NCI-H187 (cell line): ENCODE results near the gene AGBL1.

Experiments
- DNase-seq, 2 experiments: peaks; one replicate each; lab custom pipeline; 2025; lab: John Stamatoyannopoulos, UW

Gene AGBL1

DNA sequence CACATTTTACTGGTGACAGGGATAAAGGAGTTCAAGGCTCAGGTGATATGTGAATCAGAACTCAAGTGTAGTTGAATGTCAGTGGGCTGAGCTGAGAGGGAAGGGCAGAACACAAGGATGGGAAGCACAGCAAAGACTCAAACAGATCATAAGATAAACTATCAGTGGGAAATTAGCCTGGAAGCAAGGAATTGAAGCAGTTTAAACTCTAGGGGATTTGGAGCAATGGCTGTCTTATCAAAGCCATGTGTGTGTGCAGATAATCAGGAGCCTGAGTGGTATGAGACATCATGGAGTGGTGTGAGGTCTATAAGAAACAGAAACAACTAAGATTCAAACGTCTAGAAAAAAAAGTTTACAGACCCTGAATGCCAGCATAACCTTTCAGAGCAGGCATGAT, 634.6 kb downstream of the AGBL1 start:
- no peak for DNase-seq

DNA sequence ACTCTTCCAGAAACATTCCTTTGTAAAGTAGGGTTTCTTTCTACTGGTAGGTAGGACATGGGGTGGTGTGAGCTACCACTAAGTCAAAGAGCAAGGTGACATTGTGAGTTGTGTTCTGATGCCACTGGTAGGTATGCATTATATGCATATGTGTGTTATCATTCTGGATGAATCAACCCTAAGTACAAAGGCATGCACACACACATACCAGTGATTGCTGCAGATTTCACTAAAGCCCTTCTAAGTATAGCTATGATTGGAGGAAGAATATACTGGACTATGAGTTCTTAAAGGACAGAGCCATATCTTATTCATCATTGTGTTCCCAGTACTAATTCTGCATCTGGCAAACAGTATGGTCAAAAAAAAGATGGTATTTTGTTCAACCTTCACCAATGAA, 646.0 kb downstream of the AGBL1 start:
- no peak for DNase-seq

DNA sequence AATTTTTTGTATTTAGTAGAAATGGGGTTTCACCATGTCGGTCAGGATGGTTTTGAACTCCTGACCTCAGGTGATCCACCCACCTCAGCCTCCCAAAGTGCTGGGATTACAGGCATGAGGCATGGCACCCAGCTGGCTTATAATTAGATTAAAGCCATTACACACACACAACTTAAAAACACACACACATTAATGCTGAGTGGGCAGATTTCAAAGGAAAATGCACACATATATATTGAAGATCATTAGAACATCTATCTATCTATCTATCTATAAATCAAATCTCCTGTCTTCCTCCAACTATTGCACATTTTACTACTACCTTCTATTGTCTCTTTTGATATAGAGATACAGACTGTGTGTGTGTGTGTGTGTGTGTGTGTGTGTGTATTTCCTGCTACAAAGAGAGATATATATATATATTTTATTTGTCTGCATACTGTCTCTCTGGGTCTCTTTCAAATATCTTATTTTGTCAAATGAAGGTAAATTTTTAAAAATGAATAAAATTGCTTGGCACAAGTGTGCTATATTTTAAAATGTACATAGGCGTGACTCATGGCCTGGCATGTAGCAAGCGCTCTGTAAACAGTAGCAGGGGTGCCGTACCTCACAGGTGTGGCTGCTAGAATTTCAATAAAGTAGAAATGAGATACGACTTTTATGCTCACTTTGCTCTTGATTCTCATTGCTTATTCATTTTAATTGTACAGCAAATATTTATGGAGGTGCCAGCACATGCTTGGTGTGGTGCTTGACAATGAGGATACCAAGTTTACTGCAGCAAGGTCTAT, 655.8 kb downstream of the AGBL1 start:
- no peak for DNase-seq

DNA sequence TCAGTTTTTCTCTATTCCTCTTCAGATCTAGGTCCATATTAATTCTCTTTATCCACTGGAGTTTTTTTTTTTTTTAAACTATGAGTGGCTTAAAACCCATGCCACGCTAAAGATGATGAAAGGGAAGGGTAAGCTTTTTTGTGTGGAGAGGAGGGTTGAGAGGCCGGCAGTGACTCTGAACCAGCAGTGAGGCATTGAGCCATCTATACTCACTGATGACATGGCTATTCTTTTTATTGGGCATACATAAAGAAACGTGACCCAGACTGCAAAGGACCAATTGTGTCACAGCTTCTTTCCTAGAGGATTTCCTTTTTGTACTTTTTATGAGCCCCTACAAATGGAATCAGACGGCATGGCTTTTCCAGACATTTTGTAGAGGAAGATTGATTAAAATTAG, 662.2 kb downstream of the AGBL1 start:
- no peak for DNase-seq

DNA sequence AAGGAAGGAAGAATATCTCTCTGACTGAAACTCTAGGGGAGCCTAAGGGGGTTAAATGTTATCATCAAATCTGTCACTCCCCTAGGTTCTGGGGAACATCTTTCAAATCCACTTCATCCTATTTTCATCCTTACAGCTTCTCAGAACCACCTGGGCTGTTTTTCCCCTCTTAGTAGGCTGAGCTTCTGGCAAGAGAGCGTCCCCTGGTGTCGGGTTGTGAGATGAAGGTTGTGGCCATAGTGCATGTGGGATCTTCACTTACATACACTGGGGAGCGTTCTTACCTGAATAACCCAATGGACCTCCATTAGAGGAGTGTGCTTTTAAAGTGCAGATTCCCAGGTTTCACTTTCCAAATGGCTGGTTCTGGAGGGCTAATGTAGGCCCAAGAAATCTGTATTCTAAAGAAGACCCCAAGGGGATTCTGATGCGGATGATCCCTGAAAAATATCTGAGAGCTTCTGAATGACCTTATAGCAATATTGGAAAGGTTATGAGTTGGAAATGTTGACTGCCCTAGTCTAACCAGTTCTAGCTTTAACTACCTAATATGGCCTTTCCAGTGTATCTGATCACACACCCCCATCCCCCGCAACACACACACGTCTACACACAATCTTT, 663.7 kb downstream of the AGBL1 start:
- DNase-seq, result peak in 1 of 2 experiments; percentile 5

DNA sequence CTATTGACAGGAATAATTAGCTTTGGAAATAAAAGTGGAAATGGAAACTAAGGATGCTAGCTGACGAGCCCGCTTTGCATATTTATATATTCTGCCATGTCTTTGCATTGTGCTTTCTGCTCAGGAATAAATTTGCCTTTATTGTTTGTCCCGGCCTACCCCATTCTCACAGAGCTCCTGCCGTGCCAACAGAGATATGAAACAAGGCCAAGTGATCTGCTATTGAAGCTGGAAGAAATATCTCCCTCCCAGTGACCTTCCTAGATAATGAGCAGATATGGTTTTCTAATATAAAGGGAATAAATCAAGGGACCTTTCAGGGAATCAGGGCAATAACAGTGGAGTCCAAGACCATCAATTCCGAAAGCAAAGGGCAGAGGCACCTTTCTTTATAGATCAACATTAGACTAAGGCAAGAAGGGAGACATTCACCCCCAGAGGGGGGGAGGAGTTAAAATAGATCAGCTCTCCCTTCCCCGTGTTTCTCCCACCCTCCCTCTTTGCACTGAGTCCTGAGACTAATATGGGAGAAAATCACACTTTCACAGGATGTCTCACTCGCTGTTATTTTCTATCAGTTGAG, 664.6 kb downstream of the AGBL1 start:
- no peak for DNase-seq

DNA sequence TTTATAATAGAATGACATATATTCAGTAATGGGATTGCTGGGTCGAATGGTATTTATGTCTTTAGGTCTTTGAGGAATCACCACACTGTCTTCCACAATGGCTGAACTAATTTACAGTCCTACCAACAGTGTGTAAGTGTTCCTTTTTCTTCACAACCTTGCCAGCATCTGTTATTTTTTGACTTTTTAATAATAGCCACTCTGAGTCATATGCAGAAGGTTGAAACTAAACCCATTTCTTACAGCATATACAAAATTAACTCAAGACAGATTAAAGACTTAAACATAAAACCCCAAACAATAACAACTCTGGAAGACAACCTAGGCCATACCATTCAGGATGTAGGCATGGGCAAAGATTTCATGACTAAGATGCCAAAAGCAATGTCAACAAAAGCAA, 671.4 kb downstream of the AGBL1 start:
- no peak for DNase-seq

DNA sequence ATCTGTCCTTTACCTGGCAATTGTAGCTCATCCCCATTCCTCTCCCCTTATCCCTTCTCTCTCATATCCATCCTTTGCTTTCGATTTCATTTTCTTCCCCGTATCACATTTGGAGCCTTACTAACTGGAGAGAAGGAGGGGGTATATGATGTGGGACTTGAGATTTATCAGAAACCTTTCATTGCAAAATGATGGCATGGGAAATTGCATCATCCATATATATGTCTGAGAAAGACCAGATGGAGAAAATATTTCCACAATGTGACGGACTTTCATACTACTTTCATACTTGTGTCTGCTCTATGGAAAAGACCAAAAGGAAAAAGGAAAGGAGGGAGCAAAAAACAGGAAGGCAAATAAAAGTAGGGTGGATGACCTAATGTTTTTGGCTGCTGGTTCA, 675.2 kb downstream of the AGBL1 start:
- no peak for DNase-seq

DNA sequence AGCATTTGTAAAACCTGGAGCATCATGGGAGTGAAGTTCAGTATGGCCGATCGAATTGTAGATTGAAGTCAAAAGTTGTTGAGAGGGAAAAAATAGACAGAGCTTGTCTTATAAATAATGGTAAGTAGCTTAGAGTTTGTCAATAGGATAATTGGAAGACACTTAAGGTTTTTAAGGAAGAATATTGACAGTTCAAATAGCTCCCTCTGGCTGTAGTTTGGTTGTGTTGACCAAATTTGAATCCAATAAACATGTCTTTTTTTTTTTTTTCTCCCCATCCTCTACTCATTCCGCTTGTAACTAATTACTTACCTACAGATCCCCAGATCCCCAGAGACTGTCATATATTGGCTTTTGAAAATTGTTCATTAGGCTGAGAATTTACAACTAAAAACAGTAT, 677.0 kb downstream of the AGBL1 start:
- no peak for DNase-seq

DNA sequence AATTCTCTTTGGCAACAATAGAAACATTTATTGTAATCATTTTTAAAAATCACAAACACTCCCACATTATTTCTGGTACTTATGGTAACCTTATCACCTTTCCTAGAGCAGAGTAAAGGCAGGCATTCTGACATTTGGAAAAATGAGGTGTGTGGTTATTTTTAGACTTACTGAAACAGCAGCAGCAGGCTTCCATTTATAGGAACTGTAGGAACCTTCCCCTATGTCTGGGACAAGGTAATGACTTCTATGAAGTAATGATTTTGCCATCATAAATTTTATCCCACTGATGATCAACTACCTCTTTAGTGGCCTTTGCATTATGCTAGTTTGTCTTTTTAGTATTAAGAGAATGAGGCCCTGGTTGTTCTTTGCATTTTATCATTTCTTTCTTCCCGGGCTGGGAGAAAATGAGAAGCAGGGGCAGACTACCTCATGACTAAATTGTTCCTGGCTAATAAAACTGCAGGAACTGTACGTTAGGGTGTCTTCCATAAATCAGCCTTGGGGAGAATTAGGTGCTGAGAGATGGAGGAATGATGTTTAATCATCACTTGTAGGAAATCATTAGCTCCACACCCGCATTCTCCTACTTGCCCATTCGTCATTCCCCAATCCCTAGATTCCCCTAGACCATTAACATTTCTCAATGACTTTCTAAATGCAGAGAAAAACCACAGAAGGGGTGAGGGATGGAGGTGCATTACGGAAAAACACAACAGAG, 680.3 kb downstream of the AGBL1 start:
- no peak for DNase-seq

DNA sequence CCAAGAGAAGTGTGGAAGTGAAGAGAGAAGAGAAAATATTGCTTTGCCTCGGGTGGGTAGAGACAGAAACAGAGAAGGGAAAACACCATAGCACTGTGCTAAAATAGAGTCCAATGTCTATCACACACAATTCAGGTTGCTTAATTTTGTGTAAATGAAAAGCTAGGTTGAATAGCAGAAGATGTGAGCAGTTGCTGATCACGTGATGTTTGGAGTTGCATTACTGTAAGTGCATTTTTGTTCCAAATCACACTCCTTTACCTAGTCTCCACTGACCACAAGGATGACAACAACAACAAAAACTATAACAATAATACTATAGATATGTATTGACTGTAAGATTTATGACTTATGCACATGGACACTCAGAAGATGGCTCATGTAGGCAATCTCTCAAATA, 683.2 kb downstream of the AGBL1 start:
- DNase-seq, result no peak

DNA sequence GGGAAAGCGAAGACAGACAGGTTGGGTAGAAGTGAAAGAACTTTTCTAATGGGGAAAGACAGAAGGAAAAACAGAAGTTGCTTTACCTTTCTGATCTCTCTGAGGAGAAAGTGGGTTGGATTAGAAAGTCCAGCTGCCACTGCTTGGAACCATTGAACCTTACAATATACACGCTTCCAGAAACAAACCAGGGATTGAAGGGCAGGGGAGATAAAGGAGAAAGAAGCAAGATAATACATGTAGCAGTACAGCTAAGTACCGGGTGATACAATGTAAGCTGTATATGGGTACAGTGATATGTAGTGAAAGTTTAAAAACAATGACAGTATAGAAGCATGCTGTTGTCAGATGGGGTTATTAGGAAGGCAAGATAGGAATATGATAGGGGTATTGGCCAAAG, 684.4 kb downstream of the AGBL1 start:
- no peak for DNase-seq

DNA sequence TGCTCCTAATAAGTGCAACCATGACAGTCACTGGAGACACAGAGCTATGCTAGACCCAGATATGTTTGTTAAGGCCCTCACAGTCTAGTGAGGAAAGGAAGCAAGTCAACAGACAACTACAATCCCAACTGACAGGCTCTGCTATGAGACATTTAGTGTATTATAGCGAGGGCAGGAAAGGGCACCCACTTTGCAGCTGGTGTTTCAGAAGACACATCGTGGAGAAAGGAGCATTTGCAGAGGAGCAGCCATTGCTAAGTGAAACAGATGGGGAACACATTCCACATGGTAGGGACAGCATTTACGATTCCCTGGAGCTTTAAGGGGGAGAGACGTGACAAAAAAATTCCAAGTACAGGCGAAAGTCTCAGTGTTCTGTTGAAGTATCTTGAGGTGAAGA, 685.6 kb downstream of the AGBL1 start:
- no peak for DNase-seq

DNA sequence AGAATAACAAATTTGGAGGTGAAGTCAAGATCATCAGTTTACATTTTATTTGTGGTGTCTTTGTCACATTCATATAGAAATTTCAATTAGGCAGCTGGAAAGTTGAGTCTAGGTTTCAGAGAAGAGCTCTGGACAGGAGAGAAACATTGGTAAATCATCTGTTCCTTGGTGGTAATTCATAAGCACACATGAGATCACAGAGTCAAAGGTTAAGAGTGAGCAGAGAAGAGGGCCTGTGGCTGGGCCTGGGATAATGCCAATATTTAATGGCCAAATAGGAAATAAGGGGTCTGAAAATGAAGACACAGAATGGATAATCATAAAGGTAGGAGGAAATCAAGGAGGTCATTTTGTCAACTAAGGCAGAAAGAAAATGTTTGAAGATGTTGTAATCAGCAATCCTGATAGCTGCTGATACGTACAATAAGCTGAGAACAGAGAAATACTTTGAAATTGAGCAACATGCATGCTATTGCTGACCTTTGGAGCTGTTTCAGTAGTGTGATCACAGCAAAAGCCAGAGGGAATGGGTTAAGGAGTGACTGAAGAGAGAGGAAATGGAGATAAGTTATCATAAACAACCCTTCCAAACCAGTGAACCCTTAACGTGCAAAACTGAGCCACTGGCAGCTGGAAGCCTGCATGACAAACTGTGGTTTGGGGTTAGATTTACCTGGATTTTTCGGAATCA, 692.8 kb downstream of the AGBL1 start:
- DNase-seq, result no peak

DNA sequence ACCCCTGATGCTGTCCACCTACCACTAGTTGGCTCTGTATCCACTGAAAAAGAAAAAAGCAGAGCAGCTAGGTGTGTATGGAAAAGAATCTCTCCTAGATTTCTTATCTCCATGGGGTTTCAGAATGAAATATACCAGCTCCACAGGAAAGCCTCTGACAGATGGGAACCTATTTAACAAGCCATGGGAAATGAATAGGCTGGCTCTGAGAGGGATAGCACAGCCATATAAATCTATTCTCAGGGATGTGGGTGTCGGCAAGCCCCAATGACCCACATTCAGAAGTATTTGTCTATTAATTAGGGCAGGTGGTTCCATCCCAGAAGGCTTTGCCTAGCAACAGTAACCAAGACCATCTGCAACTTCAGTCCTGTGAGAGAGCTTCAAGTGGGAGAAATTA, 694.1 kb downstream of the AGBL1 start:
- no peak for DNase-seq

DNA sequence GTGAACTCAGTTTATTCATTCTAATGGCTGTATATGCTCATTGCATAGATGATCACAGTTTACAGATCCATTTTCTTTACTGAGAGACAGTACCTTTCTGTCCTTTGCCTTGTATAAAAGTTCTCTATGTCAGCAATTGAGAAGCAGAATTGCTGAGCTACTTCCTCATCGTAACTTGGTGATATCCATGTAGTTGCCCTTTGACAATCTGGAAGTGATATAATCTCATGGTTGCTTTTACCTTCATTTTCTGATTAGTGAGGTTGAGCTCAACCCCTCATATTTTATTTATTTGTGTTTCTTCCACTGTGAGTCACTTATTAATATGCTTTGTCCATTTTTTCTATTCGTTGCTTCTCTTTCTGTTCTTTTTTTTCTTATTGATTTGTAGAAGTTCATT, 696.5 kb downstream of the AGBL1 start:
- DNase-seq, result no peak

DNA sequence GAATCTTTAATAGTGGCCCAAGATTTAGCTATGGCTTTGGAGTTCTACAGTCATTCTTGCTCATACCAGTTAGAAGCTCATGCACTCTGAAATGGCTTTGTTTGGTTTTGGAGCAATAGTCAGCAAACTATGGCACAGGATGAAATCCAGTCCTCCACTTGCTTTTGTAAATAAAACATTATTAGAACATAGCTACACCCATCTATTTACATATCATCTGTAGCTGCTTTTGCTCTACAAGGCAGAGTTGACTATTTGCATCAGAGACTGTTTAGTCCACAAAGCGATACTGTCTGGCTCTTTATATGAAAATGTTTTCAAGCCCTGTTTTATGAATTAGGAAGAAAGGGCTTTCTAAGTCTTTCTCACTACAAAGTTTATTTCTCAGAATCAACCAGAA, 716.9 kb downstream of the AGBL1 start:
- no peak for DNase-seq

DNA sequence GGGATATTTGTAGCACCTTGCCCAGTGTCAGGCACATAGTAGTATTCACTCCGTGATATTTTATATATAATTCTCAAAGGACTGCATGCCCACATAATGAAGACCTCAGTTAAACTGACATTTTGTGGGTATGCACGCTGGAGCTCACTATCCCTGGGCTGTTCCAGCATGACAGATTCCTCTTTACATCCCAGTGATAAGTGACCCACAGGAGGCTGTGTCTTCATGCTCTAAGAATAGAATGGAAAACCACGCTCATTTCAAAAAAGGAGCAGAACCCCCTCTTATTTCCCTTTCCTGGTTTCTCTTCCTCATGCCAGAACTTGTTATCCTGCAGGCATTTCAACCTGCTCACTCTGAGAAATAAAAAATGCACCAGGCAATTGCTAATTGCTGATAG, 717.5 kb downstream of the AGBL1 start:
- DNase-seq, result no peak

DNA sequence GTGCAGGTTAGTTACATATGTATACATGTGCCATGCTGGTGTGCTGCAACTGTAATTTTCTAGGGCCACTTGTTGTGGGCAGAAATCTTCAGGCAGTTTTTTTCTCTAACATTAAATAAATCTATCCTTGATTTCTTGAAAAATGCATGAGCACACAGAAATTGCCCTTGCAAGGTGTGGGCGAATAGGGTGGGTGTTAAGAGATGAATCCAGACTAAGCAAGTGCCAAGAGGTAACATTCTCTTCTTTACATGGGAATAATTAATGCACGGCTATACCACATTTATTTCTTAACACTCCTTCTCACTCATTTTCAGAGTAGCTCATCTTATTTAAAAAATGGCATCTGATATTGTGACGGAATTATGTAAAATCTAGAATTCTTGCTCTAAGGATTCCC, 719.6 kb downstream of the AGBL1 start:
- no peak for DNase-seq

DNA sequence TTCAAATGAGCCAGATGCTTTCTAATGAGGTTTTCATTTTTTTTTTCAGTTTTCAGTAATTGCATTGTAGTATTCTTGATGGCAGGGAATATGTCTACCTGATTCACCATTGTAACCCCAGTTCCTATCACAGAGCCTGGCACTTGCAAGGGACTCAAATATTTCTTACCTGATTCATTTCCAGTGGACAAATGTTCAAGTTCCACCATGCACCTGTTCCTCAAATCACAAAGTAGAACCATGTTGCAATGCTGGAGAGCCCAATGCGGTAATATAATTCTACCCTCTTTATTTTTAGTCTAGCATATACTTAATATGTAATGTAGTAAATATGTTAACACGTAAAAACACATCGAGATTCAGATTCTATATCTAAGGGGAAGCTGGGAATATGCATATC, 722.6 kb downstream of the AGBL1 start:
- no peak for DNase-seq

DNA sequence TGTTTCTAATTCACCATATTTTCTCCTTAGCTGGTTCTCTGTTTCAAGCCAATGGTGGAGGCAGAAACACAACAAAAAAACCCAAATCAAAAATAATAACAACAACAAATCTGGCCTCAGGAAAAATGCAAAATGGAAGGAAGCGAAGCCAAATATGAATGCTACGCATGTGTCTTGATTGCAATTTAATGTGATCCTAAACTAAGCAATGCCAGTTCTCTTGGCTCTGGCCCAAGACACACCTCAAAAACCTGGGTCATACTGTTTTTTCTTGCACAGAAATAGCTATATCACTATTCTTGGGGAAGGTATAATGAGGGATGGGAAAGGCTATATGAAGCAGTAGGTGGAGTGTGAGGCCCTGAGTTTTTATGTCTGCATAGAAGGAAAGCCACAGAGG, 724.7 kb downstream of the AGBL1 start:
- no peak for DNase-seq

DNA sequence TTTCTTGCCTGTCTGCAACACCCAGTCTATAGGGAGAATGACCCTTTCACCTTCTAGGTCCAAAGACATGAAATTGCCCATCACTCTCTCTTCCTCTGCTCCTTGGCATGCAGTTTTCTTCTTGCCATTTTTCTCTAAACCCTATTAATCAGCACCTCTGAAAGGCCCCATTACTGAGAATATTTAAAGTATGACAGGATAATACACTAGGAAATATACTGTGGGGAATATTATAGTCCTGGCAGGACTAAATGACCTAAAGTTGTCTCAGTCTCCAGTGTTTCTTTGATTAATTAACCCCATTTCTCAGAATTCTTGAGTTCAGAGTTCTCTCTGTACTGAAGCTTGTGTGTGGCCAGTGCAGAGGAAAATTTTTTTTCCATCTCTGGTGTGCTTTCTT, 730.7 kb downstream of the AGBL1 start:
- DNase-seq, result no peak
